ENCODE measurements around the gene NOS3. TPM values are rescaled to one million over a fixed set of nuclear protein-coding genes. Genes with fewer than 3 reads are reported as not detected.

NOS3 gene
- total and polyA plus RNA-seq, 12 donors: 10.0 to 53.3 (median 13.3) TPM

DNA sequence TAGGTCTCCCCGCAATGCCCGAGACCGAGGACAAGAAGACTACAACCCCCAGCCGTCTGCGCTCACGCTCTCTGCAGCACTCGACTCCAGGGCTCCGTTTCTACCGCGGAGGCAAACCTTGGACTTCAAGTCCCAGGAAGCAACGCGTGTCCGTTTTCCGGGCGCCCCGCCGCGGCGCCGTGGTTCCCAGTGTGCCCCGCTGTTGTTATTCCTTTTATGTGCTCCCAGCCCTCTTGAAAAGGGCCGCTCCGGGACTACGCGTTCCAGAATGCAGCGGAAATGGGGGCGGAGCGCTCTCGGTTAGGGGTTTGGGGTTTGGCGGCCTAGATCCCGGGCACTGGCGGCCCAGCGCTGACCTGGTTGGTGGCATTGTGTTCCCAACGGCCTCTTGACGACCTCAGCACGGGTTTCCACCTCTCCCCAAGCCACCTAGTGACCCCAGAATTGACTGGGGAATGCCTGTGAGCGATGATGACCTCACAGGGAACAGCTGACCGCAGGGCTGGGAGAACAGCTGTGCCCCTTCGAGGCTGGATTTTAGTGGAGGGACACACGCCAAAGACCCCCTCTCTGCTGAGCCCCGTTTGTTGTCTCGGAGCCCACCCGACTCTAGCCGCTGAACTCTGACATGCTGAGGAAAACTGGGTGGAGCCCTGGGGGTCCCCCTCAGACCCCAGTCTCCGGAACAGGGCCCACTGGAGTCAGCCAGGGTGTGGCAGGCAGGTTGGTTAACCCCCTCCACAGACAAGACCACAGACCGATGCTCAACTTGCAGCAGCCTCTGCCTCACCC lies 67.4 kb downstream of the NOS3 start:
- TF ChIP-seq, protein P1, sequence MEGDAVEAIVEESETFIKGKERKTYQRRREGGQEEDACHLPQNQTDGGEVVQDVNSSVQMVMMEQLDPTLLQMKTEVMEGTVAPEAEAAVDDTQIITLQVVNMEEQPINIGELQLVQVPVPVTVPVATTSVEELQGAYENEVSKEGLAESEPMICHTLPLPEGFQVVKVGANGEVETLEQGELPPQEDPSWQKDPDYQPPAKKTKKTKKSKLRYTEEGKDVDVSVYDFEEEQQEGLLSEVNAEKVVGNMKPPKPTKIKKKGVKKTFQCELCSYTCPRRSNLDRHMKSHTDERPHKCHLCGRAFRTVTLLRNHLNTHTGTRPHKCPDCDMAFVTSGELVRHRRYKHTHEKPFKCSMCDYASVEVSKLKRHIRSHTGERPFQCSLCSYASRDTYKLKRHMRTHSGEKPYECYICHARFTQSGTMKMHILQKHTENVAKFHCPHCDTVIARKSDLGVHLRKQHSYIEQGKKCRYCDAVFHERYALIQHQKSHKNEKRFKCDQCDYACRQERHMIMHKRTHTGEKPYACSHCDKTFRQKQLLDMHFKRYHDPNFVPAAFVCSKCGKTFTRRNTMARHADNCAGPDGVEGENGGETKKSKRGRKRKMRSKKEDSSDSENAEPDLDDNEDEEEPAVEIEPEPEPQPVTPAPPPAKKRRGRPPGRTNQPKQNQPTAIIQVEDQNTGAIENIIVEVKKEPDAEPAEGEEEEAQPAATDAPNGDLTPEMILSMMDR (IDR thresholded peaks at IDR 0.05): peak in 1 of 9 donors; percentile 18
- Histone ChIP-seq H3K36me3 (peaks cover 0 to 12% (median 0%) of the 10 kb centered on the region in 9 donors), H3K27me3 (no peaks in the 10 kb centered on the region), H3K9me3 (no peaks in the 10 kb centered on the region), H3K4me1 (peaks cover 33 to 55% (median 50%) of the 10 kb centered on the region in 9 donors), H3K4me3 (peak overlapping the region; percentile 22 to 95 (median 88)), H3K27ac (peak overlapping the region; percentile 94 to 98 (median 97))
- WGBS, 2 donors: 1 to 2% methylated on average over 46 of the region's 46 CpGs
- peak; percentile 98 to 99 for DNase-seq
- ATAC-seq: peak; percentile 89 to 93 (median 90)
- intact Hi-C loops (cut with DNase I): loop anchor here in 7 of 10 donors (1.0 to 10.0 kb wide), 6 partner anchors 23 to 57 kb away; partner anchors contain the start of genes FASTK (in 5 of the 7), ABCB8 (in 2 of the 7) and AGAP3 (in 1 of the 7)

- intact Hi-C loops (cut with DNase I): loop anchor here in 8 of 10 donors (1.0 to 10.0 kb wide), 6 partner anchors 22 to 56 kb away; partner anchors contain the start of genes FASTK (in 5 of the 8), ABCB8 (in 3 of the 8) and AGAP3 (in 1 of the 8)
These were observed 68.1 kb downstream of the NOS3 start for GRCh38 chr7:151058781-151059366.

DNA sequence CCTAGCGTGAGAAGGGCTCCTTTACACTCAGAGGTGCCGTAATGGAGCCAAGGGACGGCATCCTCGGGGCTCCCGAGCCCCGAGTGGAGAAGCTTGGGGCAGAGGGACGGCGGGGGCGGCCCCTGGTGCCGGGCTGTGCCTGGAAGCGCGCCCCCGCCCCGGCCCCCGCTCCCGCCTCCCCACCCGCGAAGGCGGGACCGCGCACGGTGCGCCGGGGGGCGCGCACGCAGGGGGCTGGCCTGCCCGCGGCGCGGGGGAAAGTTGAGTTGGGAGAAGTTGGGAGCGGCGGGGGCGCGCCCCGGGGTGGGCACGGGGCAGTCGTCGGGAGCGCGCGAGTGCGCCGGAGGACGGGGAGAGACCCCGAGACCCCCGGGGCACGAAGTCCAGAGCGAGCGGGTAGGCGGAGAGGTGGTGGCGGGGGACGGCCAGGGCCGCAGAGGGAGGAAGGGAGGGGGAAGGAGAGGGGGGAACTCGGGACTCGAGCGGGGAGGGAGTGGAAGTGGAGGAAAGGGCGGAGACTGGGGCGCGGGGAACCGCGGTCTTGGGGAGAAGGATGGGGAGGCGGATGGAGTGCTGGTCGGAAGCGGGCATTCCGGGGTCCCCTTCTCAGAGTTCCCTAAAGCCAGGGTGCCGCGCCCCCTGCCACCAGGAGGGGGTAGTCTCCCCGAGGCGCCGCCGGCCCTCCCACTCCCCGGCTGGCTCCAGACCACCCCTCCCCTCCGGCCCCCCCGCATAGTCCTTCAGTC lies 68.7 kb downstream of the NOS3 start, which contains the start of gene SLC4A2:
SLC4A2 (plus strand) TSS at position 223 of the 746 bp plus-strand sequence. CDS start 2,399 bp downstream, outside the sequence.
- Histone ChIP-seq H3K4me1 (peaks cover 34 to 60% (median 55%) of the 10 kb centered on the region in 9 donors), H3K27me3 (no peaks in the 10 kb centered on the region), H3K9me3 (no peaks in the 10 kb centered on the region), H3K4me3 (peak within 1 kb of the TSS; percentile 70 to 95 (median 88)), H3K36me3 (peaks cover 0 to 15% (median 3%) of the 10 kb centered on the region in 9 donors), H3K27ac (peak within 1 kb of the TSS; percentile 94 to 98 (median 97))
- intact Hi-C loops (cut with DNase I): loop anchor here in 8 of 10 donors (1.0 to 10.0 kb wide), 7 partner anchors 21 to 55 kb away; partner anchors contain the start of genes FASTK (in 5 of the 8), ABCB8 (in 2 of the 8) and AGAP3 (in 1 of the 8)
- TF ChIP-seq, protein P1 (IDR thresholded peaks at IDR 0.05): peak; percentile 15 to 72 (median 57)
- DNase-seq (peak; percentile 84 to 86), ATAC-seq (peak; percentile 56 to 76 (median 63))
- WGBS, 2 donors: 1% methylated on average over 61 to 75 of the region's 75 CpGs

More at GRCh38 chr7:151058781-151059366, 68.1 kb downstream of the NOS3 start:
- no peak for DNase-seq
- peak overlapping the region; percentile 94 to 98 (median 97) for H3K27ac ChIP-seq
- peaks cover 34 to 60% (median 55%) of the 10 kb centered on the region in 9 donors for H3K4me1 ChIP-seq
- ATAC-seq: no peak
- H3K4me3 ChIP-seq: peak overlapping the region; percentile 70 to 95 (median 88)
- 4 to 7% methylated on average over 18 of the region's 18 CpGs for WGBS, 2 donors
- no peaks in the 10 kb centered on the region for H3K9me3 ChIP-seq
- TF ChIP-seq, protein P1 (IDR thresholded peaks at IDR 0.05): no peak
- H3K36me3 ChIP-seq: peaks cover 0 to 9% (median 0%) of the 10 kb centered on the region in 9 donors
- no peaks in the 10 kb centered on the region for H3K27me3 ChIP-seq

Data from heart right ventricle (tissue), 16 donors.